Measurements from ENCODE around the gene SPAG9.
A peak's percentile ranks its signal among the peaks of the same experiment; 100 is the strongest.

DNA sequence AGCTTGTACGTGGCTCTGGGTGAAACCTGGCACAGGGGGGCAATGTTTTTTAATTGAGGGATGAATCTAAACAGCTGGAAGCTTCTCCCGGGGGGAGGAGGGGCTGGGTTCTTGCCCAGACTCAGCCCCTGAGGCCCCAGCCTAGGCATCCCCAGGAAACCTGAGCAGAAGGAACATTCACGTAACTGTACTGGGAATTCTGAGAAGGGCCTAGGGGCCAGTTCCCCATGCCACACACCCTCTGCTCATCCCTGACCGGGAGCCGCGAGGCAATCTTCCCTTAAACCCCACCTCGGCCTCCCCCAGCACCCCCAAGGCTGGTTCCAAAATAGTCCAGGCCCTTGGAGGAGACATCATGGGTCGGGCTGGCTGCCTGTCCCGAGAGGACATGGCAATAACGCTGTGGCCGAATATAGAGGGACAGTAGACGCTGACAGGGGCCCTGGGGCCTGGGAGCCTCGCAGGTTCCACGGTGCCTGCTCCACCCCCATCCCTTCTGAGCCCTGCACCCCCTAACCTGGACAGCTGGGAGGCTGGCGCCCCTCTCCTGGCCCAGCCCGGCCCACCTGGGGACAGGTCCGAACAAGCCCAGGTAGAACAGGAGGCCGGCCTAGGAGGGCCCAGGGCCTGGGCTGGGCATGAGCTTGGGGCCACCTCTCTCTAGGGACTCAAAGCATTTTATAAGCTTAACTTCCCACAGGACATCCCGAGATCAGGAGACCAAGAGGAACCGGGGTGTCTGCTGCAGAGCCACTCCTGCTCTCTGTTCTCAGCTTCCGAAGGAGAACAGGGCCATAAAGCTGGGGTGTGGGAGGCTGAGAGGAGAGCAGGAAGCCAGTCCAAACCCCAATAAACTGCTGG lies 171.3 kb downstream of the SPAG9 start:
- TF ChIP-seq POLR2A (IDR thresholded peaks at IDR 0.05), result peak in 1 of 2 donors; percentile 52
- TF ChIP-seq, protein P1, sequence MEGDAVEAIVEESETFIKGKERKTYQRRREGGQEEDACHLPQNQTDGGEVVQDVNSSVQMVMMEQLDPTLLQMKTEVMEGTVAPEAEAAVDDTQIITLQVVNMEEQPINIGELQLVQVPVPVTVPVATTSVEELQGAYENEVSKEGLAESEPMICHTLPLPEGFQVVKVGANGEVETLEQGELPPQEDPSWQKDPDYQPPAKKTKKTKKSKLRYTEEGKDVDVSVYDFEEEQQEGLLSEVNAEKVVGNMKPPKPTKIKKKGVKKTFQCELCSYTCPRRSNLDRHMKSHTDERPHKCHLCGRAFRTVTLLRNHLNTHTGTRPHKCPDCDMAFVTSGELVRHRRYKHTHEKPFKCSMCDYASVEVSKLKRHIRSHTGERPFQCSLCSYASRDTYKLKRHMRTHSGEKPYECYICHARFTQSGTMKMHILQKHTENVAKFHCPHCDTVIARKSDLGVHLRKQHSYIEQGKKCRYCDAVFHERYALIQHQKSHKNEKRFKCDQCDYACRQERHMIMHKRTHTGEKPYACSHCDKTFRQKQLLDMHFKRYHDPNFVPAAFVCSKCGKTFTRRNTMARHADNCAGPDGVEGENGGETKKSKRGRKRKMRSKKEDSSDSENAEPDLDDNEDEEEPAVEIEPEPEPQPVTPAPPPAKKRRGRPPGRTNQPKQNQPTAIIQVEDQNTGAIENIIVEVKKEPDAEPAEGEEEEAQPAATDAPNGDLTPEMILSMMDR (IDR thresholded peaks at IDR 0.05 in 4 of 5, conservative IDR thresholded peaks at IDR 0.05 in 1 of 5), result no peak

All from gastrocnemius medialis (tissue), 4 donors.